H1 (cell line): ENCODE data around the gene ANAPC10. TPM values are rescaled to one million over a fixed set of nuclear protein-coding genes. Genes with fewer than 3 reads are reported as not detected.

ENCODE experiments used
- CTCF ChIA-PET: fragments of 300-600 bp; sonication (Branson Sonifier 250); formaldehyde crosslinking; loops from one replicate; lab custom pipeline; 2021; ENCODE audit not compliant: partially characterized antibody; lab: Charles Lee
- POLR2A ChIA-PET: fragments of 300-600 bp; sonication (Branson Sonifier 250); formaldehyde crosslinking; loops from one replicate; lab custom pipeline; 2021; ENCODE audit warnings: inconsistent platforms; ENCODE audit not compliant: partially characterized antibody; lab: Charles Lee
- DNase-seq, 2 experiments: peaks; one replicate each; pipeline versions ENCODE4 v3.0.0 to v3.0.0-alpha.2; 2010 to 2022; ENCODE audit warnings: low spot score in 2 of 2, low read depth in 1 of 2, mixed read lengths in 1 of 2
- FAIRE-seq: peaks from 2 replicates; lab custom pipeline; 2011; peaks lifted over from hg19 to GRCh38; lab: Jason Lieb, UNC
- H2AFZ ChIP-seq: 2 replicates; pipeline ENCODE4 v1.8.1; 2012; ENCODE audit warnings: low read length, inconsistent platforms
- H2AK5ac ChIP-seq: 2 replicates; pipeline ENCODE4 v1.6.1; 2013; ENCODE audit warnings: low read depth, low read length
- H2BK120ac ChIP-seq: replicated peaks from 2 replicates; pipeline ENCODE3; 2013; ENCODE audit warnings: low read depth, low read length, inconsistent platforms
- H2BK12ac ChIP-seq: 2 replicates; pipeline ENCODE4 v1.6.1; 2013; ENCODE audit warnings: low read depth, low read length
- H2BK15ac ChIP-seq: 2 replicates; pipeline ENCODE4 v1.6.1; 2013; ENCODE audit warnings: low read length
- H2BK20ac ChIP-seq: 2 replicates; pipeline ENCODE4 v1.6.1; 2013; ENCODE audit warnings: low read length
- H2BK5ac ChIP-seq: 2 replicates; pipeline ENCODE4 v1.6.1; 2013; ENCODE audit warnings: low read depth, low read length
- H3K14ac ChIP-seq: 2 replicates; pipeline ENCODE4 v1.6.1; 2013; ENCODE audit warnings: inconsistent platforms; ENCODE audit not compliant: insufficient read length
- H3K18ac ChIP-seq: 2 replicates; pipeline ENCODE4 v1.6.1; 2013; ENCODE audit warnings: low read length; ENCODE audit errors: extremely low read depth
- H3K23ac ChIP-seq: 2 replicates; pipeline ENCODE4 v1.6.1; 2013; ENCODE audit warnings: inconsistent platforms; ENCODE audit not compliant: insufficient read length
- H3K23me2 ChIP-seq: 2 replicates; pipeline ENCODE4 v1.6.1; 2013; ENCODE audit warnings: low read depth, low read length
- H3K27ac ChIP-seq: 2 replicates; pipeline ENCODE4 v1.6.1; 2011; ENCODE audit warnings: low read depth, low read length, inconsistent platforms
- H3K27me3 ChIP-seq, 4 experiments: replicated peaks in 1 of 4; 1 replicate in 1 of 4; 2 replicates in 3 of 4; pipeline versions ENCODE4 v1.6.1 to v1.8.1; 2011 to 2013; ENCODE audit warnings: low read length in 3 of 4, mild to moderate bottlenecking in 3 of 4, inconsistent platforms in 2 of 4, mixed read lengths in 2 of 4, moderate library complexity in 1 of 4; ENCODE audit not compliant: control insufficient read depth in 3 of 4, insufficient read depth in 3 of 4; ENCODE audit errors: extremely low read depth in 1 of 4
- H3K36me3 ChIP-seq, 4 experiments: 2 replicates each; pipeline versions ENCODE4 v1.6.1 to v1.8.1; 2011 to 2013; ENCODE audit warnings: mild to moderate bottlenecking in 4 of 4, low read length in 3 of 4, moderate library complexity in 2 of 4, control low read depth in 1 of 4, inconsistent platforms in 1 of 4; ENCODE audit not compliant: insufficient read depth in 4 of 4, control insufficient read depth in 2 of 4
- H3K4ac ChIP-seq: replicated peaks from 2 replicates; pipeline ENCODE3; 2013; ENCODE audit warnings: low read length, low read depth, mixed read lengths, inconsistent platforms; ENCODE audit not compliant: insufficient read length
- H3K4me1 ChIP-seq, 4 experiments: replicated peaks in 1 of 4; 1 replicate in 1 of 4; 2 replicates in 3 of 4; pipeline versions ENCODE4 v1.6.1 to v1.8.1; 2011 to 2013; ENCODE audit warnings: low read length in 3 of 4, inconsistent platforms in 2 of 4, mixed read lengths in 1 of 4; ENCODE audit not compliant: insufficient read depth in 4 of 4, control insufficient read depth in 3 of 4
- H3K4me2 ChIP-seq, 2 experiments: 2 replicates each; pipeline versions ENCODE4 v1.6.1 to v1.8.1; 2011 to 2013; ENCODE audit warnings: low read depth in 2 of 2, low read length in 2 of 2, control low read depth in 1 of 2, inconsistent platforms in 1 of 2, mild to moderate bottlenecking in 1 of 2; ENCODE audit not compliant: insufficient read depth in 1 of 2
- H3K4me3 ChIP-seq, 4 experiments: fragments of 200-600, 300-600 bp in 1 of 4; sonication (generic), shearing (Covaris generic), sonication (Bioruptor Twin) in 1 of 4; 2 replicates each; pipeline versions ENCODE4 v1.5.1 to v1.8.1; 2011 to 2016; ENCODE audit warnings: low read length in 4 of 4, low read depth in 3 of 4, control low read depth in 2 of 4, inconsistent platforms in 2 of 4, mild to moderate bottlenecking in 2 of 4, mixed read lengths in 1 of 4, moderate library complexity in 1 of 4; ENCODE audit not compliant: insufficient read depth in 2 of 4; ENCODE audit errors: extremely low read depth in 1 of 4
- H3K56ac ChIP-seq: replicated peaks from 2 replicates; pipeline ENCODE3; 2013; ENCODE audit warnings: low read depth, mild to moderate bottlenecking, mixed read lengths, low read length, inconsistent platforms; ENCODE audit not compliant: insufficient read length
- H3K79me1 ChIP-seq: 2 replicates; pipeline ENCODE4 v1.6.1; 2013; ENCODE audit warnings: low read depth, low read length, control low read depth
- H3K79me2 ChIP-seq, 2 experiments: 2 replicates each; pipeline versions ENCODE4 v1.6.1 to v1.8.1; 2012 to 2013; ENCODE audit warnings: low read length in 2 of 2, mild to moderate bottlenecking in 2 of 2, inconsistent platforms in 1 of 2; ENCODE audit not compliant: insufficient read depth in 2 of 2, control insufficient read depth in 1 of 2
- H3K9ac ChIP-seq, 4 experiments: replicated peaks in 1 of 4; 1 replicate in 1 of 4; 2 replicates in 3 of 4; pipeline versions ENCODE4 v1.6.1 to v1.8.1; 2011 to 2013; ENCODE audit warnings: low read depth in 3 of 4, low read length in 3 of 4, control low read depth in 2 of 4, mild to moderate bottlenecking in 2 of 4, moderate library complexity in 2 of 4, inconsistent platforms in 1 of 4; ENCODE audit errors: extremely low read depth in 1 of 4
- H3K9me3 ChIP-seq, 2 experiments: 2 replicates each; pipeline versions ENCODE4 v1.6.1 to v1.8.1; 2012 to 2013; ENCODE audit warnings: mild to moderate bottlenecking in 2 of 2, moderate library complexity in 2 of 2, control low read depth in 1 of 2, inconsistent platforms in 1 of 2, low read depth in 1 of 2, low read length in 1 of 2, mixed read lengths in 1 of 2; ENCODE audit not compliant: insufficient read depth in 2 of 2
- H4K20me1 ChIP-seq, 2 experiments: replicated peaks in 1 of 2; 2 replicates each; pipeline versions ENCODE3 to v1.8.1; 2011 to 2013; ENCODE audit warnings: inconsistent platforms in 2 of 2, low read length in 2 of 2, mild to moderate bottlenecking in 1 of 2; ENCODE audit not compliant: insufficient read depth in 2 of 2, control insufficient read depth in 1 of 2
- H4K5ac ChIP-seq: 2 replicates; pipeline ENCODE4 v1.6.1; 2013; ENCODE audit warnings: low read length, low read depth, mixed read lengths, inconsistent platforms; ENCODE audit not compliant: insufficient read length
- H4K8ac ChIP-seq: 2 replicates; pipeline ENCODE4 v1.8.0; 2013; ENCODE audit warnings: mild to moderate bottlenecking, moderate library complexity, low read length, inconsistent platforms; ENCODE audit not compliant: insufficient read depth; ENCODE audit errors: extremely low read depth
- H4K91ac ChIP-seq: replicated peaks from 2 replicates; pipeline ENCODE3; 2013; ENCODE audit warnings: low read length, mixed read lengths, inconsistent platforms; ENCODE audit not compliant: insufficient read length
- ATF3 ChIP-seq: IDR thresholded peaks from 2 replicates; pipeline ENCODE4 v1.6.1; 2011; ENCODE audit warnings: low read depth, mild to moderate bottlenecking, low read length; ENCODE audit not compliant: insufficient read depth
- CHD1 ChIP-seq: IDR thresholded peaks from 2 replicates; pipeline ENCODE4 v1.6.1; 2012; ENCODE audit warnings: low read depth, low read length, improper control_type of control experiment
- CREB1 ChIP-seq: IDR thresholded peaks from 2 replicates; pipeline ENCODE4 v1.6.1; 2012; ENCODE audit warnings: inconsistent platforms
- FOSL1 ChIP-seq: IDR thresholded peaks from 2 replicates; pipeline ENCODE4 v1.6.1; 2011; ENCODE audit warnings: mild to moderate bottlenecking, low read depth, low read length, moderate library complexity; ENCODE audit not compliant: insufficient read depth
- GABPA ChIP-seq: IDR thresholded peaks from 2 replicates; pipeline ENCODE4 v1.6.1; 2011; ENCODE audit warnings: mild to moderate bottlenecking, low read length, moderate library complexity, borderline replicate concordance; ENCODE audit not compliant: insufficient read depth
- JUND ChIP-seq: IDR thresholded peaks from 2 replicates; pipeline ENCODE4 v1.6.1; 2011; ENCODE audit warnings: mild to moderate bottlenecking, improper control_type of control experiment, low read length
- KDM4A ChIP-seq: IDR thresholded peaks from one replicate; pipeline ENCODE4 v1.7.1; 2012; ENCODE audit warnings: low read depth, mild to moderate bottlenecking, moderate library complexity, low read length, inconsistent platforms; ENCODE audit not compliant: severe bottlenecking
- RBBP5 ChIP-seq: IDR thresholded peaks from 2 replicates; pipeline ENCODE4 v1.7.1; 2012; ENCODE audit warnings: low read depth, mild to moderate bottlenecking, inconsistent platforms, low read length, moderate library complexity, borderline replicate concordance
- polyA plus RNA-seq, 7 experiments: library from polyadenylated mRNA; depleted of rRNA in 3 of 7; stranded (reverse) in 5 of 7; unstranded in 2 of 7; fragments of >200 nt in 5 of 7; fragments of 200-250 nt in 2 of 7; gene quantifications; 1 replicate in 5 of 7; 2 replicates in 1 of 7; 4 replicates in 1 of 7; pipeline versions ENCODE4 v1.2.1 to v1.2.3, GENCODE V29; 2011 to 2013; ENCODE audit warnings: missing spikeins in 2 of 7, mixed read lengths in 2 of 7
- total RNA-seq: library from RNA; stranded (reverse); fragmentation: NEBNext Ultra II Directional; extraction: Animal tissue kit (Norgen Biotek cat#: 25700); gene quantifications from 2 replicates; pipeline ENCODE4 v1.2.1, GENCODE V29; 2021

ANAPC10 gene
- total and polyA plus RNA-seq, 2 of the 8 experiments (the other 6 are each of a cell fraction or from before 2014, with no cell fraction given) = 17.6 to 23.3 TPM

- Histone ChIP-seq H4K91ac (no peak overlapping the region), H2BK15ac (no peak overlapping the region), H3K79me1 (no peaks in the 10 kb centered on the region), H3K14ac (no peak overlapping the region), H3K9me3 (no peaks in the 10 kb centered on the region), H2BK120ac (no peak overlapping the region), H3K56ac (no peak overlapping the region), H3K27ac (no peak overlapping the region), H3K36me3 (peaks cover 3 to 40% (median 13%) of the 10 kb centered on the region in 4 experiments; a peak in 7 of 8 replicates), H2BK5ac (no peak overlapping the region), H3K4ac (no peak overlapping the region), H2BK12ac (no peak overlapping the region), H2AK5ac (no peak overlapping the region), H4K5ac (no peak overlapping the region), H3K23ac (no peak overlapping the region), H3K18ac (no peak overlapping the region), H4K8ac (no peak overlapping the region), H2BK20ac (no peak overlapping the region), H3K4me3 (no peak overlapping the region), H3K23me2 (no peaks in the 10 kb centered on the region), H4K20me1 (peaks cover 0 to 1% of the 10 kb centered on the region in 2 experiments), H2AFZ (no peak overlapping the region), H3K4me2 (no peak overlapping the region), H3K4me1 (no peaks in the 10 kb centered on the region), H3K9ac (no peak overlapping the region), H3K27me3 (no peaks in the 10 kb centered on the region), H3K79me2 (no peaks in the 10 kb centered on the region)
- DNase-seq (no peak), FAIRE-seq (no peak)
- ChIA-PET CTCF (no interaction called here), POLR2A (interaction anchor here (0.6 to 1.4 kb wide), 3 partner anchors 9 to 489 kb away, joined by 3 to 4 read pairs (median 3); partner anchors contain the start of gene MMAA)
- TF ChIP-seq RBBP5 (no peak), CHD1 (no peak), GABPA (no peak), ATF3 (no peak), KDM4A (no peak), FOSL1 (no peak), CREB1 (no peak), JUND (no peak)
Observed at GRCh38 chr4:145130130-145130529, 32.1 kb upstream of the ANAPC10 start.
